HepG2 (cell line): ENCODE results near the gene SETD1A. TPM values are rescaled to one million over a fixed set of nuclear protein-coding genes. Genes with fewer than 3 reads are reported as not detected.

ENCODE experiments used
- FOXA3 ChIP-seq: IDR thresholded peaks from 2 replicates; pipeline ENCODE4 v1.6.1; 2016; ENCODE audit warnings: missing genetic modification reagents, missing compliant biosample characterization
- FOXP1 ChIP-seq, 2 experiments: fragments of 450-650 bp in 1 of 2; IDR thresholded peaks; 2 replicates each; pipeline ENCODE4 v1.6.1; 2017 to 2018; ENCODE audit warnings: antibody characterized with exemption in 1 of 2
- GATAD1 ChIP-seq: IDR thresholded peaks from 2 replicates; pipeline ENCODE4 v1.6.1; 2016; ENCODE audit warnings: missing genetic modification reagents, missing compliant biosample characterization
- HES4 ChIP-seq: sonication (generic); formaldehyde crosslinking; IDR thresholded peaks from 2 replicates; pipeline ENCODE4 v1.9.0; 2021; ENCODE audit warnings: mild to moderate bottlenecking, missing genetic modification reagents, borderline replicate concordance
- HNF1B ChIP-seq: sonication (generic); formaldehyde crosslinking; IDR thresholded peaks from 2 replicates; pipeline ENCODE4 v1.5.1; 2020; ENCODE audit warnings: mild to moderate bottlenecking, moderate library complexity, missing genetic modification reagents
- JDP2 ChIP-seq: sonication (generic); formaldehyde crosslinking; IDR thresholded peaks from 2 replicates; pipeline ENCODE4 v1.8.1; 2022; ENCODE audit warnings: missing genetic modification reagents, borderline replicate concordance
- JUNB ChIP-seq: sonication (generic); formaldehyde crosslinking; IDR thresholded peaks from 2 replicates; pipeline ENCODE4 v1.8.0; 2022; ENCODE audit warnings: missing genetic modification reagents, mild to moderate bottlenecking, borderline replicate concordance
- MLX ChIP-seq: IDR thresholded peaks from 2 replicates; pipeline ENCODE4 v1.6.1; 2016
- MYC ChIP-seq: sonication (generic); formaldehyde crosslinking; IDR thresholded peaks from 2 replicates; pipeline ENCODE4 v1.9.0; 2021; ENCODE audit warnings: missing genetic modification reagents, borderline replicate concordance
- PITX1 ChIP-seq: sonication (generic); formaldehyde crosslinking; IDR thresholded peaks from 2 replicates; pipeline ENCODE4 v1.5.1; 2020; ENCODE audit warnings: mild to moderate bottlenecking, missing genetic modification reagents
- POLR2G ChIP-seq: fragments of 200-400 bp; formaldehyde crosslinking; IDR thresholded peaks from 2 replicates; pipeline ENCODE4 v1.6.1; 2018; ENCODE audit warnings: mild to moderate bottlenecking, low read depth, low read length, moderate library complexity
- SOX13 ChIP-seq, 3 experiments: fragments of 450-650 bp in 1 of 3; sonication (generic) in 1 of 3; formaldehyde crosslinking in 1 of 3; IDR thresholded peaks in 2 of 3; conservative IDR thresholded peaks in 1 of 3; 2 replicates each; pipeline versions ENCODE4 v1.5.0 to v1.6.1; 2016 to 2020; ENCODE audit warnings: antibody characterized with exemption in 1 of 3, mild to moderate bottlenecking in 1 of 3, missing compliant biosample characterization in 1 of 3, missing genetic modification reagents in 1 of 3, moderate library complexity in 1 of 3
- TIGD3 ChIP-seq: sonication (generic); formaldehyde crosslinking; IDR thresholded peaks from 2 replicates; pipeline ENCODE4 v1.5.1; 2020; ENCODE audit warnings: mild to moderate bottlenecking, missing genetic modification reagents, borderline replicate concordance
- TMF1 ChIP-seq: sonication (generic); formaldehyde crosslinking; IDR thresholded peaks from 2 replicates; pipeline ENCODE4 v1.8.1; 2022; ENCODE audit warnings: low read depth, missing genetic modification reagents
- YY1 ChIP-seq: IDR thresholded peaks from 2 replicates; pipeline ENCODE4 v1.6.1; 2011; ENCODE audit warnings: low read length, low read depth, moderate library complexity, mild to moderate bottlenecking; ENCODE audit not compliant: insufficient read depth, insufficient replicate concordance
- ZEB1 ChIP-seq: IDR thresholded peaks from 2 replicates; pipeline ENCODE4 v1.6.1; 2012; ENCODE audit warnings: mild to moderate bottlenecking, low read depth, inconsistent platforms; ENCODE audit not compliant: insufficient replicate concordance
- ZFP41 ChIP-seq: sonication (generic); formaldehyde crosslinking; IDR thresholded peaks from 2 replicates; pipeline ENCODE4 v1.4.0; 2020; ENCODE audit warnings: mild to moderate bottlenecking, missing genetic modification reagents, borderline replicate concordance
- ZNF160 ChIP-seq: sonication (generic); formaldehyde crosslinking; IDR thresholded peaks from 2 replicates; pipeline ENCODE4 v1.8.0; 2022; ENCODE audit warnings: mild to moderate bottlenecking, inconsistent platforms, missing genetic modification reagents
- ZNF350 ChIP-seq: sonication (generic); formaldehyde crosslinking; IDR thresholded peaks from 2 replicates; pipeline ENCODE4 v1.4.0; 2020; ENCODE audit warnings: mild to moderate bottlenecking, low read depth, missing genetic modification reagents, borderline replicate concordance
- ZNF468 ChIP-seq: sonication (generic); formaldehyde crosslinking; IDR thresholded peaks from 2 replicates; pipeline ENCODE4 v1.8.0; 2022; ENCODE audit warnings: mild to moderate bottlenecking, moderate library complexity, missing genetic modification reagents
- ZNF574 ChIP-seq: sonication (generic); formaldehyde crosslinking; IDR thresholded peaks from 2 replicates; pipeline ENCODE4 v1.4.0; 2020; ENCODE audit warnings: missing genetic modification reagents
- ZNF674 ChIP-seq: sonication (generic); formaldehyde crosslinking; IDR thresholded peaks from 2 replicates; pipeline ENCODE4 v1.5.0; 2020; ENCODE audit warnings: low read depth, mild to moderate bottlenecking, missing genetic modification reagents
- polyA plus RNA-seq, 8 experiments: library from polyadenylated mRNA; depleted of rRNA in 3 of 8; stranded (reverse) in 7 of 8; unstranded in 1 of 8; fragments of >200 nt; fragmentation: Illumina TruSeq in 4 of 8; extraction: Trizol in 4 of 8; gene quantifications; 2 replicates each; pipeline versions ENCODE4 v1.2.1 to v1.2.3, GENCODE V29; 2011 to 2016; ENCODE audit warnings: low read depth in 4 of 8, missing spikeins in 1 of 8, mixed read lengths in 1 of 8; ENCODE audit not compliant: insufficient read depth in 1 of 8
- total RNA-seq, 5 experiments: library from RNA; depleted of rRNA; stranded (reverse); fragments of >200 nt; fragmentation: Illumina TruSeq; extraction: Trizol; gene quantifications; 2 replicates each; pipeline ENCODE4 v1.2.3, GENCODE V29; 2016; ENCODE audit warnings: low read depth in 1 of 5

The SETD1A gene
- total and polyA plus RNA-seq, 2 of the 13 experiments (the other 11 are each of a cell fraction or from before 2014, with no cell fraction given): 3.8 to 5.6 TPM

- TF ChIP-seq ZNF574 (CRISPR knock-in tag): peak; percentile 68
- no peak for TF ChIP-seq YY1
- TF ChIP-seq JUNB (CRISPR knock-in tag): no peak
- peak; percentile 75 for TF ChIP-seq ZNF350
- TF ChIP-seq GATAD1 (CRISPR knock-in tag): no peak; the same call in 1 of the 2 replicates
- TF ChIP-seq ZFP41 (CRISPR knock-in tag): peak; percentile 71; the same call in 1 of the 2 replicates
- no peak for TF ChIP-seq FOXP1 (IDR thresholded peaks at IDR 0.05)
- no peak for TF ChIP-seq FOXP1 (CRISPR knock-in tag; IDR thresholded peaks at IDR 0.05)
- TF ChIP-seq JDP2 (CRISPR knock-in tag): no peak; the same call in 1 of the 2 replicates
- TF ChIP-seq TMF1: no peak
- no peak for TF ChIP-seq ZNF674 (CRISPR knock-in tag)
- no peak for TF ChIP-seq SOX13 (IDR thresholded peaks at IDR 0.05)
- peak in 1 of 2 experiments; percentile 55; a peak in 1 of 4 replicates for TF ChIP-seq SOX13 (CRISPR knock-in tag; conservative IDR thresholded peaks at IDR 0.05 in 1 of 2, IDR thresholded peaks at IDR 0.05 in 1 of 2)
- peak; percentile 64 for TF ChIP-seq MYC
- TF ChIP-seq POLR2G: peak; percentile 61; the same call in 1 of the 2 replicates
- TF ChIP-seq ZEB1: peak; percentile 52
- TF ChIP-seq ZNF160 (CRISPR knock-in tag): no peak
- TF ChIP-seq HNF1B (CRISPR knock-in tag): peak; percentile 81
- TF ChIP-seq HES4 (CRISPR knock-in tag): no peak
- TF ChIP-seq TIGD3 (CRISPR knock-in tag): peak; percentile 46; the same call in 1 of the 2 replicates
- peak; percentile 63 for TF ChIP-seq FOXA3 (CRISPR knock-in tag)
- TF ChIP-seq PITX1 (CRISPR knock-in tag): peak; percentile 90
- TF ChIP-seq ZNF468: no peak
- TF ChIP-seq MLX: peak; percentile 44
These were observed 41.6 kb downstream of the SETD1A start (continued) for GRCh38 chr16:30998852-30999761.
